ENCODE data around the gene DHX9. TPM values are rescaled to one million over a fixed set of nuclear protein-coding genes. Genes with fewer than 3 reads are reported as not detected.

DHX9 gene
- polyA plus RNA-seq, 1 donor (not counting 4 experiments of a cell fraction or from before 2014, with no cell fraction given) = 199 TPM

- no peaks in the 10 kb centered on the region for H4K20me1 ChIP-seq (ENCODE audit: control insufficient read depth, extremely low read depth, insufficient read depth, low read length)
- FAIRE-seq = no peak
- no peaks in the 10 kb centered on the region for H3K4me1 ChIP-seq (ENCODE audit: control insufficient read depth, extremely low read depth, insufficient read depth, low read length)
- DNase-seq (ENCODE audit: low read depth, low spot score) = no peak
- no peak overlapping the region for H3K4me2 ChIP-seq (ENCODE audit: control insufficient read depth, extremely low read depth, insufficient read depth, low read depth, low read length)
- no peaks in the 10 kb centered on the region for H3K9me3 ChIP-seq (ENCODE audit: control insufficient read depth, low read depth, low read length)
- no peak overlapping the region for H2AFZ ChIP-seq (ENCODE audit: control insufficient read depth, low read length)
- H3K27ac ChIP-seq (ENCODE audit: control insufficient read depth, insufficient read depth, low read length) = no peak overlapping the region
- H3K36me3 ChIP-seq (ENCODE audit: control insufficient read depth in 2 of 2, extremely low read depth in 1 of 2, insufficient read depth in 2 of 2, low read length in 2 of 2) = no peaks in the 10 kb centered on the region
- H3K4me3 ChIP-seq (ENCODE audit: control insufficient read depth in 2 of 3, extremely low read depth in 1 of 3, insufficient read depth in 2 of 3, low read depth in 1 of 3, low read length in 3 of 3) = no peak overlapping the region
- TF ChIP-seq EZH2 (IDR thresholded peaks at IDR 0.05; ENCODE audit: low read length) (no peak), CTCF (optimal IDR thresholded peaks at IDR 0.05 in 1 of 3, IDR thresholded peaks at IDR 0.05 in 1 of 3, conservative IDR thresholded peaks at IDR 0.05 in 1 of 3; ENCODE audit: extremely low read depth in 1 of 3, insufficient read depth in 2 of 3, low read length in 3 of 3) (no peak)
- dilution Hi-C loops (cut with MboI; ENCODE audit: extremely low pct_ligation_motif_present, low sequenced_read_pairs) = no loop called here
- H3K79me2 ChIP-seq (ENCODE audit: control insufficient read depth, insufficient read depth, low read length) = no peaks in the 10 kb centered on the region
- H3K27me3 ChIP-seq (ENCODE audit: control insufficient read depth, extremely low read depth, insufficient read depth, low read length) = no peaks in the 10 kb centered on the region
- H3K9me1 ChIP-seq (ENCODE audit: control insufficient read depth, extremely low read depth, insufficient read depth, low read length) = no peaks in the 10 kb centered on the region
- no peak overlapping the region for H3K9ac ChIP-seq (ENCODE audit: control insufficient read depth, extremely low read depth, insufficient read depth, low read length)
These were observed 21.3 kb upstream of the DHX9 start for GRCh38 chr1:182817802-182818201.

GRCh38 chr1:182823220-182823619 is 15.9 kb upstream of the DHX9 start:
- dilution Hi-C loops (cut with MboI; ENCODE audit: extremely low pct_ligation_motif_present, low sequenced_read_pairs) = no loop called here
- Histone ChIP-seq H3K27ac (ENCODE audit: control insufficient read depth, insufficient read depth, low read length) (no peak overlapping the region), H3K9me3 (ENCODE audit: control insufficient read depth, low read depth, low read length) (no peaks in the 10 kb centered on the region), H3K79me2 (ENCODE audit: control insufficient read depth, insufficient read depth, low read length) (no peaks in the 10 kb centered on the region), H3K9me1 (ENCODE audit: control insufficient read depth, extremely low read depth, insufficient read depth, low read length) (no peaks in the 10 kb centered on the region), H3K4me1 (ENCODE audit: control insufficient read depth, extremely low read depth, insufficient read depth, low read length) (no peaks in the 10 kb centered on the region), H4K20me1 (ENCODE audit: control insufficient read depth, extremely low read depth, insufficient read depth, low read length) (no peaks in the 10 kb centered on the region), H2AFZ (ENCODE audit: control insufficient read depth, low read length) (no peak overlapping the region), H3K4me3 (ENCODE audit: control insufficient read depth in 2 of 3, extremely low read depth in 1 of 3, insufficient read depth in 2 of 3, low read depth in 1 of 3, low read length in 3 of 3) (no peak overlapping the region), H3K27me3 (ENCODE audit: control insufficient read depth, extremely low read depth, insufficient read depth, low read length) (no peaks in the 10 kb centered on the region), H3K4me2 (ENCODE audit: control insufficient read depth, extremely low read depth, insufficient read depth, low read depth, low read length) (no peak overlapping the region), H3K9ac (ENCODE audit: control insufficient read depth, extremely low read depth, insufficient read depth, low read length) (no peak overlapping the region), H3K36me3 (ENCODE audit: control insufficient read depth in 2 of 2, extremely low read depth in 1 of 2, insufficient read depth in 2 of 2, low read length in 2 of 2) (no peaks in the 10 kb centered on the region)
- DNase-seq (ENCODE audit: low read depth, low spot score) (no peak), FAIRE-seq (peak; percentile 44)
- TF ChIP-seq CTCF (optimal IDR thresholded peaks at IDR 0.05 in 1 of 3, IDR thresholded peaks at IDR 0.05 in 1 of 3, conservative IDR thresholded peaks at IDR 0.05 in 1 of 3; ENCODE audit: extremely low read depth in 1 of 3, insufficient read depth in 2 of 3, low read length in 3 of 3) (no peak), EZH2 (IDR thresholded peaks at IDR 0.05; ENCODE audit: low read length) (no peak)
